GM18511 (cell line): Measurements from ENCODE around the gene DRD2.

Experiments
- ATAC-seq: cut with Tn5 transposase; IDR thresholded peaks from one replicate; pipeline ENCODE4 v1.9.1; 2021; ENCODE audit warnings: mild to moderate bottlenecking, moderate library complexity; ENCODE audit not compliant: unreplicated experiment

Gene DRD2

DNA sequence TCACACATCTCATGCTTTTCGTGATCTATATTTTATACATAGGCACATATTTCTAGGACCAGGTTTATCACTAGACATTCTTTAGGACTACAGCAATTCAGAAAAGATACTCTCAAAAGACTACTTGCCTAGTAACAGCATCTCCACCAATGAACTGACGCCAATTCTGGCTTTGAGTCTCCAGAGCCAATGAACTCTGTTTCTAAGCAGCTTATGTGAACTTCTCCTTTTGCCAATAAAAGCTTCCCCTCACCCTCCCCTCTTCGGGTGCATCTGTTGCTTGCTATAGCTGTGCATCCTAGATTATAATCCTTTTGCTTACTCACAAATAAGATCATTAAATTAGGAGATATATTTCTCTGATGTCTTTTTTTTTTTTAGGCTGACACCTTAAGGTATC, 99.0 kb downstream of the DRD2 start:
- ATAC-seq, result no peak

DNA sequence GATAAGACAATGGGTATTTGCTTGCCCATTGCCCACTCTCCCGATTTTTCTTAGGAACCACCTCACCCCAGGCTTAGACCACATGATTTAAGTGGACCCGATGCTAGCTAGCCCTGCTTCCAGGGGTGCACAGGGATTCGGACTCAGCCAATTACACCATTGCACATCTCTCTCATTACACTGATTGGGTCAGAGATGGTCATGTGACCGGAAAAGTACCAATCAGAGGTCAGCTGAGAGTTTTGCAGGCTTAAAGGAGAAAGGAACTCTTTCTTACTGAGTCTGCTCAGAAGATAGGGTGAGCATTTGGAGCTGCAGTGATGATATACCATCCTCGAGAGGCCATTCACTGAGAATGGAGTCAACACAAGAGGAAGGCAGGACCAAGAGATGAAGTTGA, 99.8 kb downstream of the DRD2 start:
- no peak for ATAC-seq

DNA sequence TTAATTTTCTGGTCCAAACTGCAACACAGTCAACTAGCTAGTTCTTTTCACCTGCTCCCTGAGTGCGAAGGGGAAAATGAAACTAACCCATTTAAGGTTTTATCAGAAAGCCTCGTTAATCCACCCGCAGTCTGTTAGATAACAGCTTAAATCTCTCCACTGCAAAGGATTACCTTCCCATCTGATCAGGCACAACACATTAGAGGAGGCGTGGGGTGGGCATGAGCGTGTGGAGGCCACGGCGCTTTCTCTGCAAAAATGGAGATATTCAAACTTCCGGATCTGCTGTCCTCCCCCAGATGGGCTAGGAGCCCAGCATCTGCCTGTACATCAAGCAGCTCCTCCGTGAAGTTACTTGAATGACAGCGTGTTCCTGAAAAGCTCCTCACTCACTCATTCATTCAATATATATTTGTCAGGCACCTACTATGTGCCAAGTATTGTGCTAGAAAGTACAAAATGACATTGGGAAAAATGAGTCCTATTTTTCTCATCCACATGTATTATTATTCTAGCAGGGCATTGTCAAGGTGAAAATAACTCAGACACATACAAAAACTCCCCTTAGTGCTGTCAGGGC, 101.1 kb downstream of the DRD2 start:
- no peak for ATAC-seq

DNA sequence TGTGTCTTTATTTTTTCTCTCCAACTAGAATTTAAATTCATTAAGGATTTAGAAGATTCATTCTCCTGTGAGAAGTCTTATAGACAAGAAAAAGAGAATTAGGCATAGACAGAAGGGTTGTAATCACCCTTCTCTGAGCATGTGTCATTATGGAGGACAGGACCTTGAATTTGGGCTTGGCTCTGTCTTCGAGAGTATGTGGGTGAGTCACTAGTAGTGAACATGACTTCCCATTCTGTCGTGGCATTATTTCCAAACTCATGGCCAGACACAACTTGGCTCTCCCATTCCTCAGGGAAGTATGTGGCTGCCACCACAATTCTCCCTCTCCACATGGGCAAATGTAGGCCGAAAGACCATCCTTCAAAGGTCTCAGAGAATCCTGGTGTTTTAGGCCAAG, 101.9 kb downstream of the DRD2 start:
- no peak for ATAC-seq

DNA sequence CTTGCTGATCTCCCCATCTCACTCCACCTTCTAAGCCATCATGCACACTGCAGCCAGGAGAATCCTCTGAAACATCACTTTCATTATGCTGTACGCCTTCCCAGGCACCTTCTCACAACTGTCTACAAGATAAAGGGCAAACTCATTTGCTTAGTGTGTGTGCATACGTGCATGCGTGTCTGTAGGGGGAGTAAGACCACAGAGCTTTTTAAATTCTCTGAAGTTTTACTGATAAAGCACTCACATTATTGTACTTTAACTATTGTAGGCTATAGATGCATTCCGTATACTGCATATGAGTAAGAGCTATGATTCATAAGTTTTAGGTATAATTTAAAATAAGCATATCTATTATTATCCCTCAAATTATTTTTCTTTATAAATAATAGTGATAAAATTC, 102.9 kb downstream of the DRD2 start:
- ATAC-seq, result no peak

DNA sequence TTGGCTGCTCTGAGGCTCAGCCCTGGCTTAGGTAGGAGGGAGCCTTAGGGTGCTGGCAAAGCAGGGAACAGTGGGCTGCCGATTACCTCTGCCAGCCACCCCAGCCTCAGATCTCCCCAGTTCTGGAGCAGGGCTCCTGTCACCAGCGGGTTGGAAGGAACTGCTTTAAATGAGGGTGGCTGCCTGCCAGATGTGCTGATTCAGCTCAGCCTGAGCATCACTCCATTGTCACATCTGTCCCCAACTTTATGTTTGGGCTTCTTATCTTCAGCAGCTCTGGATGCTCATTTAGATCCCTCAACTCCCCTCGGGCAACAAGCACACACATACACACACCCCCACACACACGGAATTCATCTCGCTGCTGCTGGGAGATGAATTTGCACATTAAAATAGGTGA, 104.6 kb downstream of the DRD2 start:
- no peak for ATAC-seq

DNA sequence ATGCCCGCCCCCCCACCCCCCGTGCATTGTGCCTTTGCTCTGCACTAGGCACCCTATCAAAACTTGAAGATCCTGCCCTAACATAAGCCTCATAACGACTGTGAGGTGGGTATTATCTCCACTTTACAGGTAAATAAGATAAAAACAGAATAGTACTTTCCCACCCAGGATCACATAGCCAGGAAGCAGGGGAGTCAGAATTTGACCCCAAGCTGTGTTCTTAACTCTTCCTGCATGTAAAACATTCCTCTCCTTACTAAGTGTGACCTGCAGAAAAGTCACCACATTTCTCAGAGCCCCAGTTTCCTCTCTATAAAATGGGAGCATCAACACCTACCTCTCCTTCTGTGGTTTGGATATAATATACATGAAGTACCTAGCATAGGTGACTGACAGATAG, 105.8 kb downstream of the DRD2 start:
- no peak for ATAC-seq

DNA sequence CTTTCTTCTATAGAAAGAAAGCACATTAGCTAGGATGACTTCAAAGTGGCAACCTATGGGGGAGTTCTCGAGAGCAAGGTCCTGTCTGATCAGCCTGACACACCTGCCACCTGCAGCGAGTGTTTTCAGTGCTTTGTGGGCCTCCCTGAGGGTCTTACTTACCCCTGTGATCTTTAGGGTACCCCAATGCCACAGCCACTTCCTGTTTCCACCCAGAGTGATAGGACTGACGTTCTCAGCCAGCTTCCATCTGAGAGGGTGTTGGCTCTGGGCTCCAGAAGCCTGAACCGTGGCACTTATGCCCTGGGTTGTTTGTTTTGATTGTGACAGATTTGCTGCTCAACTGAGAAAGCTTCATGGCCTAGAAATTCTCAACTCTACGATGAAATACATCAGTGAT, 109.3 kb downstream of the DRD2 start:
- ATAC-seq, result no peak

DNA sequence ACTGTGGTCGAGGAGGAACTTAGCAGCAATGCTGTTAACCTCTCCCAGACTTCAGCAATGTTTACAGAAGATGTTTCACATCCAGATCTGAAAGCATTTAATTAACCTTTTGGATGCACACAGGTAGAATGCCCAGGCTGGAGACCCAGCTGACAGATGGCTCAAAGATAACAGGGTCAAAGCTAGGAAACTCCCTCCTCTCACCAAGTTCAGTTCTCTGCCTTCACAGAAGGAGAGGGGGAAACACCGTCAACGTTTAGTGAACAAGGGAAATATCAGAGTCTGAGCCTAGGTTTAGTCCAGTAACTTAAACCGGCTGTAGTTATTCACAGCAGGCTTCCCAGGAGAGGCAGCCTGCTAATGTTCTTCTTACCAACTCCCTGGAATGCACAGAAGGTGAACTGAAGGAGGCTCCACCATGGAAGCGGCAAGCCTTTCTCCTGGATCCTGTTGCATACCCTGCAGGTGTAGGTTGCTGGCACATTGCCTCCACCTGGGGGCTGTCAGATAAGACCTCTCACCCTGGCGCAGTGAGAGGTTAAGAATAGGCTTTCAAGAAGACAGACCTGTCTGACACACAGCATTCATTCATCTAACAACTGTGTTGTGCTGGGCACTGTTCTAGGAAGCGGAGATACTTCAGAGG, 111.1 kb downstream of the DRD2 start:
- ATAC-seq, result no peak

DNA sequence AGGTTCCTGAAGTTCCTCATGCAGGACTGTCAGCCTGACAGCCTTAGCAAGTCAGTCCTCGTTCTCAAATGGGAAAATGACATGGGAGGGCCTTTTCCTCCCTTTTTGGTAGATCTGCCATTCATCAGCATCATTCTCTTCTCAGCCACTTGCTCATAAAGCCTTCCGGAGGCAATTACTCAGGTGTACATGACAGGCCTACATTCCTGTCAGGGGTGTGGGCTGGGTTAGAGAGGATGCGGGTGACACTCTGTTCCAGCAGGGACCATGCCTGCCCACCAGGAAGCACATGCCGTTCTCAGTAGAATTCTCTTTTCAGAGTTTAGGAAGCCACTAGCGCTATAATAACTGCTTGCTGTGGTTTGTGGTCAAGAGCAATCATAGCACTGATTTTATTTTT, 111.8 kb downstream of the DRD2 start:
- ATAC-seq, result no peak
